Bone marrow (tissue), 2 donors: ENCODE measurements around the gene DEPDC5.
A peak's percentile ranks its signal among the peaks of the same experiment; 100 is the strongest.
"Not testable (repeated sequence)": the region's sequence is repeated elsewhere in the genome, so short reads cannot be mapped to it uniquely, and the experiment has no call there.

Experiments
- DNase-seq, 2 donors: peaks; one replicate each; lab custom pipeline; 2025; lab: John Stamatoyannopoulos, UW

DEPDC5 gene

GRCh38 chr22:31815383-31815814, 61.6 kb downstream of the DEPDC5 start:
- not testable (repeated sequence) for DNase-seq

DNA sequence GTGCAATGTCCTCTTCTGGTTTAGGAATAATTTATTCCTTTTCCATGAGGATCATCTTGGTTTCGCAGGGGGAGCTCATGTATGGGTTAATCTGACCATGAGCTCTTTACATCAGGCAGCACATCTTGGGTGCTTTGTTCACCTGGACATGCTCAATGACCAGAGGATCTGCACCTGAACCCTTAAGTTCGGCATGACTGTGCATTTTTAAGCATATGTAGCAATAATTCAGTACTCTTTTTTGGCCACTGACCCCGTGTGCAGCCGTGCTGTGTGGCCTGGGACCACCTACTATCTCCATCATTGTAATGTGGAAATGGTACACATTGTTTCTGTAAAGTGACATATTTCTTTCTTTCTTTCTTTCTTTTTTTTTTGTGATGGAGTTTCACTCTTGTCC, 62.9 kb downstream of the DEPDC5 start:
- no peak for DNase-seq

GRCh38 chr22:31818481-31819392, 64.9 kb downstream of the DEPDC5 start:
- DNase-seq, result no peak

- DNase-seq, result no peak
These were observed 66.8 kb downstream of the DEPDC5 start for GRCh38 chr22:31820655-31821054.

GRCh38 chr22:31821572-31821971, 67.8 kb downstream of the DEPDC5 start:
- no peak for DNase-seq

GRCh38 chr22:31822523-31822922, 68.7 kb downstream of the DEPDC5 start:
- DNase-seq, result no peak

GRCh38 chr22:31825513-31825912, 71.7 kb downstream of the DEPDC5 start:
- no peak for DNase-seq

DNA sequence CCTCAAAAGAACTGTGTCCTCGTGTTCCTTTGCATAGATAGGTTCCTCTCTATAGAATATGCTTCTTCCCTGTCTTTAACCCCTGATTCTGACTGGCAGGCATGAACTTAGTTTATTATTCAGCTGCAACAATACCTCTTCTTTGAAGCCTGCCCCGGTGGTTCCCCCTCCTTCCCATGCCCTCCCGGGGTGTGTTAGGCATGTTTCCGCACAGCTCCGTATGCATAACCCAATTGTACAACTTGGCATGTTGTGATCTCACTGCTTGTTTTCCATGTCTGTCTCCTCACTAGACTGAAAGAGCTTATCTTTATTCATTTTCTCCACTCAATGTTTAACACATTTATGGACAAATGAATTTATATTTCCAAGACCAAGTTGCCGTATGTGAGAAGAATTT, 72.6 kb downstream of the DEPDC5 start:
- DNase-seq, result no peak

DNA sequence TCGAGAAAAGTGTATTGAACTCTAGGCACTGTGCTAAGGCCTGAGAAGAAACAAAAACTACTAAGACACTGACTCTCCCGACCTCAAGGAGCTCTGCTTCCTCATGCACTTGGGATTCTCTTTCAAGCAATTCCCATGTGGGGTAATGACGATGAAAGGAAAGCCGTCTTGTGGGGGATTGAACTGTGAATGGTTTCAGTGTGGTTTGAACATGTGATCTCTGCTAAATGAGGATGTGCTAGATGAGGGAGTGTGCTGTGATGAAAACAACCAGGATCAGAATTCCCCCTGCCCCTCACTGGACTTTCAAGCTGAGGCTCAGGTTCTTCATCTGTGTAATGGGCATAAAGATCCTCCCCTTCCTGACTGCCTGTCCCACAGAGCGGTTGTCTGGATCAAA, 74.9 kb downstream of the DEPDC5 start:
- no peak for DNase-seq

- DNase-seq, result peak in 1 of 2 donors; percentile 8
These were observed 75.7 kb downstream of the DEPDC5 start for GRCh38 chr22:31829505-31829904.

GRCh38 chr22:31830721-31831070, 76.9 kb downstream of the DEPDC5 start:
- no peak for DNase-seq

- DNase-seq, result no peak
These were observed 80.1 kb downstream of the DEPDC5 start for GRCh38 chr22:31833930-31834329.

GRCh38 chr22:31836010-31836409, 82.2 kb downstream of the DEPDC5 start:
- no peak for DNase-seq

DNA sequence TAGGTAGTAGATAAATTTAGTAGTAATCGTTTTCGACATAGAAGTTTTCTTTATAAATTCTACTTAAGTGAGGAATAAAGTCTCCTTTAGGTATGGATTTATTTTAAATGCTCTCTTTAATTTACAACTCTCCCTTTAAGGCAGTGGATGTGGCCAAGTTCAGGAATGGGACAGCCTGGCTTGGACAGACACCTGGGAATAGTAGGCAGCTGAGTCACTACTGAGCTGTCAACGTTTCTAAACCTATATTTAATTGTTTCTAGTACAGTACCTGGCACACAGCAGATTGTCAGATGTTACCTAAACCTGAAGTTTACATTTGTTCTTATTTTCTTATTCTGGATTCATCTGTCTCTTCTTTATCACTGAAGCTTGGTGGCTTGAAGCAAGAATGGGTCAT, 85.1 kb downstream of the DEPDC5 start:
- DNase-seq, result no peak

GRCh38 chr22:31839986-31840385, 86.2 kb downstream of the DEPDC5 start:
- no peak for DNase-seq

DNA sequence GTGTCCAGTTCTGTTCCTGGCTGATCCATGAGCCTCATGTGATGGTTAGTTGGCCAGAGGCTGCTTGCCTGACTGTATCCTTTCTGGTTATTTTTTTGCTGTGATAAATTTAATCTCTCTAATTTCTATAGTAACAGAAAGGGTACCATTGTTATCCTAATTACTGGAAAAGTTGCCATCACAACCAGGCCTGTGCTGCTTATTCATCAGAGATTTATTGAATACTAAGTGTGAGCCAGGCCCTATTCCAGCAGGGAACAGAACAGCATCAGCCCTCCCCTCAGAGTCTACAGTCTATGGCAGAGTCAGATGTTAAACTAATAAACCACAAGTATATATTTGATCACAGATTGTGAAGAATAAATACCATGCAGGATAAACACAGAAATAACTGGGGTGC, 86.8 kb downstream of the DEPDC5 start:
- no peak for DNase-seq

GRCh38 chr22:31841078-31841827, 87.4 kb downstream of the DEPDC5 start:
- DNase-seq, result no peak

DNA sequence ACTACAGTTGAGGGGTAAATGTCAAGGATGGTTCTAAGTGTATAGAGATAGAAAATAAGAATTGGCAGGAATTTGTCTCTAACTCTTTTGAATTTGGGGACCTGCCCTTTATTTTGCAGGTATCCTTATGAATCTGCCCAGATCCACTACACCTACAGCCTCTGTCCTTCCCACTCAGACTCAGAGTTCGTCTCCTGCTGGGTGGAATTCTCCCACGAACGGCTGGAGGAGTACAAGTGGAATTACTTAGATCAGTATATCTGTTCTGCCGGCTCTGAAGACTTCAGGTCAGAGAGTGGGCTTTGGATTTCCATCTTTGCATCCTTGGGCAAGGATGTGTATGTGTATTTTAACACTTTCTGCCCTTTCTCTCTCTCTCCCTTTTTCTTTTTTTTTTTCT, 89.7 kb downstream of the DEPDC5 start:
- no peak for DNase-seq

DNA sequence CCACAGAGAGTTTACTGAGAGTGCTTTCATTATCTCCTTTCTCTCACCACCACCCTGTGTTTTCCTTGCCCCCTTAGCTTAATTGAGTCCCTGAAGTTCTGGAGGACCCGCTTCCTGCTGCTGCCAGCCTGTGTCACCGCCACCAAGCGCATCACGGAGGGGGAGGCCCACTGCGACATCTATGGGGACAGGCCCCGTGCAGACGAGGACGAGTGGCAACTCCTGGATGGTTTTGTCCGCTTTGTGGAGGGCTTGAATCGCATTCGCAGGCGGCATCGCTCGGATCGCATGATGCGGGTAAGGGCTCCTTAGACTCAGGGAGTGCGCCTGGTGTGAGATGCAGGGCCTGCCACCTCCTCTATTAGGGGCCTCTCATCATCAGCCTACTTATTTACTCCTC, 91.1 kb downstream of the DEPDC5 start:
- DNase-seq, result no peak

DNA sequence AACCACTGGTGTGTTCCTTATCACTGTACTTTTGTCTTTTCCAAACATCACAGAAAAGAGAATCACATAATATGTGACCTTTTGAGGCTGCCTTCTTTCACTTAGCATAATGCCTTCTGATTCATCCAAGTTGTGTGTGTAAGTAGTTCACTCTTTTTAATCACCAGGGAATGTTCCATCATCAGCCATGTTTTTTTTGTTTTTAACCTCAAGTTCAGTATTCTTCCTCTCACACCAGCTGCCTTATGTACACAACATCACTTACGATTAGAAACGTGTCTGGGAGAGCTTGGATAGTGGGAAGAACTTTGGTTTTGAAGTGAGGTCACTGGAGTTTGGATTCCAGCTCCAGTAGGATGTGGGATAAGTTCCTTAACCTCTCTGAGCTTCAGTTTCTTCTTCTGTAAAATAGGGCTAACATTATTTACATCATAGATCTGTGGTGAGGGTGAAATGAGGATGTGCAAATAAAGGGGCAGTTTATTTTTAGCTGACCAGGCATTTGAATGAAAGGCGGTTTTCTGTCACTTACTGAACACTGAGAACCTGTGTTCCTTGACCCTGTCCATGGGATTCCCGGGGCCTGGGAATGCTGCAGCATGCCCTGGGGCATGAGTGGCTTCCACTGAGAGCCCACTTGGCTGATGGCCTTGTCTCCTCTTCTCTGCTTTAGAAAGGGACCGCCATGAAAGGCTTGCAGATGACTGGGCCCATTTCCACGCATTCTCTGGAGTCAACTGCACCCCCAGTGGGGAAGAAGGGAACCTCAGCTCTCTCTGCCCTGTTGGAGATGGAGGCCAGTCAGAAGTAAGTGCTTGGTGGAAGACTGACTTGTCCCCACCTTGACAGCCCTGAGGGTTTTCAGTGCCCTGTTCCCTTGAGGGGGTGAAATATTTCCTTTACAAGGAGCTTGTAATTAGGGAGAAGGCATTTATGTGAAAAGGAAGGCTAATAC, 92.6 kb downstream of the DEPDC5 start:
- DNase-seq, result no peak

- no peak for DNase-seq
These were observed 94.6 kb downstream of the DEPDC5 start for GRCh38 chr22:31848411-31848810.

- DNase-seq, result no peak
These were observed 96.3 kb downstream of the DEPDC5 start for GRCh38 chr22:31850135-31850534.
